NCI-H2107 treated with DMSO at 0.1 percent for 48 hours (cell line): Measurements from ENCODE around the gene SULT2B1.
"Not testable (repeated sequence)": the region's sequence is repeated elsewhere in the genome, so short reads cannot be mapped to it uniquely, and the experiment has no call there.

Source experiments
- DNase-seq: peaks from one replicate; lab custom pipeline; 2025; ENCODE audit not compliant: unreplicated experiment; lab: John Stamatoyannopoulos, UW

Gene SULT2B1

DNA sequence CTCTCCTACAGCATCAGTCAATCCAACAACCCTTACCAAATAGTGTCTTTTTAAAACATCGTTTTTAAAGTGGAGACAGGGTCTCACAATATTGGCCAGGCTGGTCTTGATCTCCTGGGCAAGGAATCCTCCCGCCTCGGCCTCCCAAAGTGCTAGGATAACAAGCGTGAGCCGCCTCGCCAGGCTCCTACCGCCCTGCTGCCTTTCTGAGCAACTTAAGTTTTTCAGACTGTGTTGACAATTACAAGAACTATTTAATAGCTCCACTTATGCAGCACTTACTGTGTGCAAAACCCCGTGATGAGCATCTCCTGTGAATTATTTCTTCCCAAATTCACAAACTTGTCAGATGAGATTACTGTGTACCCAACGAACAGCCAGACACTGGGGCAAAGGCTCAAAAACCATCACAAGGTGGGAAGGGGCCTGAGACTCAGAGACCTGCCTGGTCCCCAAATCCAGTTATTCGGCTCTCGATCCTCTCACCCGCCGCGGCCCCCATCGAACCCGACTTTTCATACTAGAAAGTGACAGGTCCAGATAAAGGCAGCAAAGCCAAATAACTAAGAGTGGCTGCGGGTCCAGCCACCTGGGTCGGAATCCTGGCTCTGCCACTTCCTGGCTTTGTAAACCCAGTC lies 66.4 kb downstream of the SULT2B1 start:
- no peak for DNase-seq

DNA sequence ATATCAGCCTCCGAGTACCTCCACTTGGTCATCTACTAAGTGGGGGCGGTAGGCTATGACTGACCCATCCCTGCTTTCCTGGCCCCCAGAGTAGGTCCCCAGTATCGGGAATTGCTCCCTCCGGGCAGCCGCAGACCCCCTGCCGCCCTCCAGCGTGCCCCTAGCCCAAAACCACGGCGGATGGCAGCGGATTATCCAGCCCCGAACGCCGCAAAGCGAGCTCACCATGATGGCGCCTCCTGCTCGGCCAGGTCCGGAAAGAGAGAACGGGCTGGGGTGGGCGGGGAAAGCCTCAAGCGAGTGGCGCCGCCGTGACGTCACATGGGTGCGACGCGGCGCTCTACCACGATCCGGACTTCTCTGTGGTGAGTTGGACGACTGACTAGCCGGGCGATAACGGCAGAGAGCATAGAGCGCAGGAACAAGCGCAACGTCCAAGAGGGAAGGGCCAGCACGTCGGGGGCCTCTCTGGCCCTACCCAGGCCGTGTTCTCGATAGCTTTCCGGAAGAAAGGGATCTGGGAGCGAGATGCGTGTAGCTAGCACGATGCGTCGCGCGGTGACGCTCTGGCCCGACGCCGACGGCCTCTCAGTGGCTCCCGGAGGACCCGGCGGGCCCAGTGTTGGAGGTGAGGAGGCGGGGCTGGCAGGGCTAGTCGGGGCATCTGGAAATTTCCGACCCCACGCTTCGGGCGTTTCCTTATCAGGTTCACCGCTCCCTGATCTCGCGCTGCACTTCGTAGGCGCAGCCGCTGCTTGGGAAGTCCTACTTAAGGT lies 67.1 kb downstream of the SULT2B1 start, which contains the start of the genes RPL18 and SPHK2:
TSS of gene RPL18 (minus strand) at position 263 of the 776 bp plus-strand sequence. CDS start at position 228, 35 bp downstream.
TSS of gene SPHK2 (plus strand) at position 591 of the 776 bp plus-strand sequence. CDS start 1,009 bp downstream, outside the sequence.
- DNase-seq, result peak; percentile 96

DNA sequence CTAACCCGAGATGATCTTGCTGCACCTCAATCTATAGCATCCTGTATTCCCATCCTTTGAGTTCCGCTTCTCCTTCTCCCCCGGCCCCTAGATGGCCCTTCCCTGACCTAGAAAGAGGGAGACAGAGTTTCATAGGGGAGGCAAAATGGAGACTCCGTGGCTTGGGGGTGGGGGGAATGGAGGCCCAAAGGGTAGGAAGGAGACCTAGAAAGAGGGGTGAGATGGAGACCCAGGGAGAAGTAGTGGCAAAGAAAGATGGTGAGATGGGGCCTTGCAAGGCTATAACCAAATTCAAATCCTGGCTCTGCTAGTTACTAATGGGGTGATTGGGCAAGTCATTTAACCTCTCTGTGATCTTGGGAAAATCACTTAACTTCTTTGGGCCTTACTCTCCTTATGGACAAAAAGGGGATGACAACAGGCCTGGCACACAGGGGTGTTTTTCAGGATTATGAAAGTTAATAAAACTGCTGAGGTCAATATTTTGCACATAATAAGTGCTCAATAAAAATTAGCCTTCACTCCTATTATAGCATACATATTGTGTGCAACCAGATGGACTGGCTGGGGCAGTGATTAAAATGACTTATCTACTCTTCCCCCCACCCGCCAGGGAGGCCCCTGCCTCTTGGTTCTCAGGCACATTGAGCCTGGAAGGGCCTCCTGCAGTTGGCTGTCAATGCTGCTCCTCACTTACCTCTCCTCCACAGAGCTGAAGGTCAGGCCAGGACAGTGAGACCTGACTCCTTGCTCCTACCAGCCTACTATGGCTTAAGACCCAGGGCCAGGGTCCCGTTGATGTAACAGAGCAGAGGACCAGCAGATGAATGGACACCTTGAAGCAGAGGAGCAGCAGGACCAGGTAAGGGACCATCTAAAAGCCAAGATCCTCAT lies 68.0 kb downstream of the SULT2B1 start:
- DNase-seq, result no peak

DNA sequence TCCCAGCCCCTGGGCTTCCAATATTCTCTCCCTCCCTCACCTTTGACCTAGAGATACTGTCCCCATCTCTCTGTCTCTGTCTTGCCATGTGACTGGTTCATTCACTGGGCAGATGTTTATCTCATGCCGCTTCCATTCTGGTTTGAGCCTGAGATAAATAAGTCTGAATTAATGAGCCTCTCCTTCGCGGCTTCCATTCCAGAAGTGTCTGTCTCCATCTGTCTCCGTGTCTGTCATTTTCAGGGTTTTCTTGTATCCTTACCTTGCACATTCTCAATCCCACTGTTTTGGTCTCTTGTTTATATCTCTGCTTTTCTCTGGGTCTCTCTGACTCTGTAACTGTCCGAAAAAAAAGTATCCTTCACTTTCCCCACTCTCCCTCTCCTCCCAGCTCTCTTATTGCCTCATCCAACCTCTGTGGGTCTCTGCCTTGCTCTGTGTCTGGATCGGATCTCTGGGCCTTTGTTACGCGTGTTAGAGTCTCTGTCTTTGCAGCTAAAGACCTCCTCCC lies 71.6 kb downstream of the SULT2B1 start:
- peak; percentile 41 for DNase-seq

DNA sequence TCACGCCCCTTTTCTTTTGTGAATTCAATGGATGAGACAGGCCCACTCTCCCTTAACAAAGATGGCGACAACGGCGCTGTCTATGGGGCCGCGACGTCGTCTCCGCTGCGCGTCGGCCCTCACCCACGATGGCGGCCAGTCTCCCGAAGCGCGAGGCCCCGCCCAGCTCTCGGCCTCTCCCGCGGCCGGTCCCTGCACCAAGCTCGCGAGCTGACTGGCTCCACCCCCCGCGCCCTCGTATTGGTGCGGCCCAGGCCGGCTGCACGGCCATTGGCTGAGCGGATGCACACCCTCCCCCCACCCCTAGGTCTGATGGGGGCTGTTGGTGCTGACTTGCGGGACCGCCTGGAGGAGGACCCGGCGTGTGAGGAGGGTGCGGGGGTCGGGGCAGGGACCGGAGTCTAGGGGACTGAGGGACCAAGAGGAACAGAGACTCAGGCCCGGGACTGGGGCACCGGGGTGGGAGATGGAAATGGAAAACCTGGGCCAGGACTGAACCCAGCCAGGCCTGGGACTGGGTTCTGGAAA lies 72.2 kb downstream of the SULT2B1 start:
- peak; percentile 91 for DNase-seq

DNA sequence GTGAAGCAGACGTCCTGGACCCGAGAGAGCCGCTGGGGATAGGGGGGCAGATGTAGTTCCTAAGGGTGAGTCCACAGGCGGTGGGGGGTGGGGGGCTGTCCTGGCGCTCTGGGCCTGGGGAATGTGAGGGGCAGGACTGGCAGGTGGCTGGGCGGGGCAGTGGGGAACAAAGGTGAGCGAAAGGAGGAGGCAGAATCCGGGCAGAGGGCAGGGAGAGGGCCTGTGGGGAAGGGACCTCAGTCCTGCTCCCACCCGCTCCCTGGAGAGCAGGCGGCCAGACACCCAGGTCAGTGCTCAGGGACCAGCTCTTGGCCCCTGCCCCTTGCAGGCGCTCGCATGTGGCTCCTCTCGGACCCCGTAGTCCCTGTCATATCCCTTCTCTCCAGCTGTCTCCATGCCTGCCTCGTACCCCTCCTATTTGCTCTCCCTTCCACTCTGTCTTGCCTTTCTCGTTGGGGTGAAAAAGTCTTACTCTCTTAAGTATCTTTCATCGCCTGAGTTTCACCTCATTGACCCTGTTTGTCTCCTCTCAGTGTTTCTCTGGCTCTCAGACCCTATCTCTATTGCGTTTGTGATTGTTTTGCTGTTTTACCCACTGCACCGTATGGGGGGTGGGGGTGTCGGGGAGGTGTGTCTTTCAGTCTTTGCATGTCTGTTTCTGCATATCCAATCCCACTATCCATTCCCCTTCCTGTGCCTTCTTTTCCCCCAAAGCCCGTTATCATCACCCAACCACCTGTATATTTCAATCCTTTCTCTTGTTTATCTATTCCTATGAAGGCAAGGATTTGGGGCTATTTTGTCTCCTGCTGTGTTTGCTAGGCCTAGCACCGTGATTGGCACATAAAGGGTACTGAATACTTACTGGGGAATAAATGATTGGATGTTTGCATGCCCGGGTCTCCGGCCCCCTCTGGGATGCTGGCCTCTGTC lies 73.1 kb downstream of the SULT2B1 start:
- peak; percentile 10 for DNase-seq

DNA sequence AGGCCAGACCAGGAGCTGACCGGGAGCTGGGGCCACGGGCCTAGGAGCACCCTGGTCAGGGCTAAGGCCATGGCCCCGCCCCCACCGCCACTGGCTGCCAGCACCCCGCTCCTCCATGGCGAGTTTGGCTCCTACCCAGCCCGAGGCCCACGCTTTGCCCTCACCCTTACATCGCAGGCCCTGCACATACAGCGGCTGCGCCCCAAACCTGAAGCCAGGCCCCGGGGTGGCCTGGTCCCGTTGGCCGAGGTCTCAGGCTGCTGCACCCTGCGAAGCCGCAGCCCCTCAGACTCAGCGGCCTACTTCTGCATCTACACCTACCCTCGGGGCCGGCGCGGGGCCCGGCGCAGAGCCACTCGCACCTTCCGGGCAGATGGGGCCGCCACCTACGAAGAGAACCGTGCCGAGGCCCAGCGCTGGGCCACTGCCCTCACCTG lies 73.9 kb downstream of the SULT2B1 start:
- DNase-seq, result no peak

DNA sequence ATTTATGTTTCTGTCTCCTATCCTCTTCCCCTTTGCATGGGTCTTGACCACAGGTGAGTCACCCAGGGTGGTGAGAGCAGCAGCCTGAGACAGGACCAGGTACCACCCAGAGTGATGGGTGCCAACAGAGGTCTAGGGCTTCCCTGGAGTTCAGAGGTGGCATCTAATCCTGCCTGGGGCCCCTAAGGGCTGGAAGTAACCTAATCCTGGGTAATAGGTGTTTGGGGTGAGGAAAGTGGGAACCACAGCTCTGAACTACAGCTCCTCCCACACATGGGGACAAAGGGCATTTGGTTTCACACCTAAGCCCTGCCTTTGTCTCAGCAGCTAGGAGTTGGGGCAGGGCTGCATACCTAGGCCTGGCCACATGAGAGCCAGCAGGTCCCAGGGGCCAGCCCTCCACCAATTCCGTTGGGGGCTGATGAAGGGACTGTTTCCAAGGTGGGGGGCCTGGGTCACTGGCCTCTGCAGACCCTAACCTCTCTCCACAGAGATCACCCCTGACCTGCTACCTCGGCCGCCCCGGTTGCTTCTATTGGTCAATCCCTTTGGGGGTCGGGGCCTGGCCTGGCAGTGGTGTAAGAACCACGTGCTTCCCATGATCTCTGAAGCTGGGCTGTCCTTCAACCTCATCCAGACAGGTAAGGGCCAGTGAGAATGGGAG lies 75.4 kb downstream of the SULT2B1 start:
- no peak for DNase-seq

DNA sequence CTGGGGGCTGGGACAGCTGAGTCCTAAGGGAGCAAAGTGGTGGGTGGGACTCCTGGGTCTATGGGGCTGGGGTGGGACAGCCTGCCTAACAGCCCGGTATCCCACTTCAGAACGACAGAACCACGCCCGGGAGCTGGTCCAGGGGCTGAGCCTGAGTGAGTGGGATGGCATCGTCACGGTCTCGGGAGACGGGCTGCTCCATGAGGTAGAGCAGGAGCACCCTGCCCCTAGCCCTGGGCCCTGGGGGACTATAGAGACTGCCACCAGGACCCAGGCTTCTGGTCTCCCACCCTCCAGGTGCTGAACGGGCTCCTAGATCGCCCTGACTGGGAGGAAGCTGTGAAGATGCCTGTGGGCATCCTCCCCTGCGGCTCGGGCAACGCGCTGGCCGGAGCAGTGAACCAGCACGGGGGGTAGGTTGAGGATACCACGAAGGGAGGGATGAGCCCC lies 75.9 kb downstream of the SULT2B1 start:
- DNase-seq, result no peak

DNA sequence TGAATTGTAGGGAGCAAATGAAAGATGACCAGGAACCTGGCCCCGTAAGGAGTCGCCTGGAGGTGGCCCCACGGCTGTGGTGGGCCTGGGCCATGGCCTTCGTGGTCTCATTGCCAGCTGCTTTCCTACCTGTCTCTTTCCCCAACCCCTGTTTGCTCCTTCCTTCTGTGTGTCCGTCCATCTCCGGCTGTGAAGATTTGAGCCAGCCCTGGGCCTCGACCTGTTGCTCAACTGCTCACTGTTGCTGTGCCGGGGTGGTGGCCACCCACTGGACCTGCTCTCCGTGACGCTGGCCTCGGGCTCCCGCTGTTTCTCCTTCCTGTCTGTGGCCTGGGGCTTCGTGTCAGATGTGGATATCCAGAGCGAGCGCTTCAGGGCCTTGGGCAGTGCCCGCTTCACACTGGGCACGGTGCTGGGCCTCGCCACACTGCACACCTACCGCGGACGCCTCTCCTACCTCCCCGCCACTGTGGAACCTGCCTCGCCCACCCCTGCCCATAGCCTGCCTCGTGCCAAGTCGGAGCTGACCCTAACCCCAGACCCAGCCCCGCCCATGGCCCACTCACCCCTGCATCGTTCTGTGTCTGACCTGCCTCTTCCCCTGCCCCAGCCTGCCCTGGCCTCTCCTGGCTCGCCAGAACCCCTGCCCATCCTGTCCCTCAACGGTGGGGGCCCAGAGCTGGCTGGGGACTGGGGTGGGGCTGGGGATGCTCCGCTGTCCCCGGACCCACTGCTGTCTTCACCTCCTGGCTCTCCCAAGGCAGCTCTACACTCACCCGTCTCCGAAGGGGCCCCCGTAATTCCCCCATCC lies 76.7 kb downstream of the SULT2B1 start:
- DNase-seq, result no peak

DNA sequence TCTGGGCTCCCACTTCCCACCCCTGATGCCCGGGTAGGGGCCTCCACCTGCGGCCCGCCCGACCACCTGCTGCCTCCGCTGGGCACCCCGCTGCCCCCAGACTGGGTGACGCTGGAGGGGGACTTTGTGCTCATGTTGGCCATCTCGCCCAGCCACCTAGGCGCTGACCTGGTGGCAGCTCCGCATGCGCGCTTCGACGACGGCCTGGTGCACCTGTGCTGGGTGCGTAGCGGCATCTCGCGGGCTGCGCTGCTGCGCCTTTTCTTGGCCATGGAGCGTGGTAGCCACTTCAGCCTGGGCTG lies 77.3 kb downstream of the SULT2B1 start:
- DNase-seq, result no peak

DNA sequence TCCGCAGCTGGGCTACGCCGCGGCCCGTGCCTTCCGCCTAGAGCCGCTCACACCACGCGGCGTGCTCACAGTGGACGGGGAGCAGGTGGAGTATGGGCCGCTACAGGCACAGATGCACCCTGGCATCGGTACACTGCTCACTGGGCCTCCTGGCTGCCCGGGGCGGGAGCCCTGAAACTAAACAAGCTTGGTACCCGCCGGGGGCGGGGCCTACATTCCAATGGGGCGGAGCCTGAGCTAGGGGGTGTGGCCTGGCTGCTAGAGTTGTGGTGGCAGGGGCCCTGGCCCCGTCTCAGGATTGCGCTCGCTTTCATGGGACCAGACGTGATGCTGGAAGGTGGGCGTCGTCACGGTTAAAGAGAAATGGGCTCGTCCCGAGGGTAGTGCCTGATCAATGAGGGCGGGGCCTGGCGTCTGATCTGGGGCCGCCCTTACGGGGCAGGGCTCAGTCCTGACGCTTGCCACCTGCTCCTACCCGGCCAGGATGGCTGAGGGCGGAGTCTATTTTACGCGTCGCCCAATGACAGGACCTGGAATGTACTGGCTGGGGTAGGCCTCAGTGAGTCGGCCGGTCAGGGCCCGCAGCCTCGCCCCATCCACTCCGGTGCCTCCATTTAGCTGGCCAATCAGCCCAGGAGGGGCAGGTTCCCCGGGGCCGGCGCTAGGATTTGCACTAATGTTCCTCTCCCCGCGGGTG lies 77.8 kb downstream of the SULT2B1 start:
- DNase-seq, result no peak

DNA sequence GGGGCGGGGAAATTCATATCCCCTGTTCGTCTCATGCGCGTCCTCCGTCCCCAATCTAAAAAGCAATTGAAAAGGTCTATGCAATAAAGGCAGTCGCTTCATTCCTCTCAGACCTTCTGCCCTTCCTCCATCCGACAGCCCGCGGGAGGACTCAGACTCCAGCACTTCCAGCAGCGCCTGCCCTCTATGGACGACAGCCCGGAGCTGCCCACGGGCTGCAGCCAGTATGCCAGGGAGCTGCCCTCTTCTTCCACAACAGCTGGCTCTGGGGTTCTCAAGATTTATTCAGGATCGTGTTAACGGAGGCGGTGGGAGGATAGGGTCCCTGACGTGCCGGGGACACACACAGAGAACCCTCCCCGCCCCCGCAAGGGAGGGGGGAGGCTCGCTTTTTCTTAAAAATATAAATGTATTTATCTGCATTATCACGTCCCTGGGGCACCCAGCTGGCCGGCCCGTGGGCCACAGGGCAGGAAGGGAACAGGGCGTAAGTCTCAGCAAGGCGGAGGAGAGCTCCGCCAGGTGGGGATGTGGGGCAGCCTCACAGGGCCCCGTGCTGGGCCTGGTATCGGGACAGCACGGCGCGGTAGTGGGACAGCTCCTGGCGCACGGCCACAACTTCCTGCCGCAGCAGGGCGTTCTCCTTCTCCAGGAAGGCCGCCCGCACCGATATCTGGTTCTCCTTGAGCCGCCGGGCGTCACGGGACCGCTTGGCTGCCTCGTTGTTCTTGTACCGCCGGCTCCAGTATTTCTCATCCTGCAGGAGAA lies 78.5 kb downstream of the SULT2B1 start:
- DNase-seq, result no peak

DNA sequence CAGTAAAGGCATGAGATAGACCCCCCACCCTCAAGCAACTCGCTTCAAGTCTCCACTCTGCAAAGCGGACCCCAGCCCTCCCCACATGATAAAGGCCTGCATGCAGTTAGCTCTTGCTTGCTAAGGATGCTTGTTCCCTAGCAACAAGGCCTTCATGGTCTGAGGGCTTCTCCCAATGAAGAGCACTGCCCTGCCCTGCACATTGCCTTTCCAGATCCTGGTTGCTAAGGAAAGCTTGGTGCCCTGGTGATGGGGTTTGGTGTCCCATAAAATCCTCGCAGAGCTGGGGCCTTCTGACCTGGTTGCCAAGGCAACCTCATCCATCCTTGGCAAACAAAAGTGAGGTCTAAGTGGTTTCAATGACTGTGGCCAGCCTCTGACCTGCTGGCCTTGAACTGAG lies 79.3 kb downstream of the SULT2B1 start:
- DNase-seq, result no peak

DNA sequence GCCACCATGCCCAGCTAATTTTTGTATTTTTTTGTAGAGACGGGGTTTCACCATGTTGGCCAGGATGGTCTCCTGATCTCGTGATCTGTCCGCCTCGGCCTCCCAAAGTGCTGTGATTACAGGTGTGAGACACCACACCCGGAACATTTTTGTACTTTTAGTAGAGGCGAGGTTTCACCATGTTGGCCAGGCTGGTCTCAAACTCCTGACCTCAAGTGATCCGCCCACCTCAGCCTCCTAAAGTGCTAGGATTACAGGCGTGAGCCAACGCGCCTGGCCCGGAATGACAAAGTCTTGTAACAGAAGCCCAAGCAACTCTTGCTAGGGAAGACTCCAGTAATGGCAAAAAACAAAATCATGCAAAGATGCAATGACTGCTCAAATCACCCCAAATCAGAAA lies 80.3 kb downstream of the SULT2B1 start:
- DNase-seq, result not testable (repeated sequence)

DNA sequence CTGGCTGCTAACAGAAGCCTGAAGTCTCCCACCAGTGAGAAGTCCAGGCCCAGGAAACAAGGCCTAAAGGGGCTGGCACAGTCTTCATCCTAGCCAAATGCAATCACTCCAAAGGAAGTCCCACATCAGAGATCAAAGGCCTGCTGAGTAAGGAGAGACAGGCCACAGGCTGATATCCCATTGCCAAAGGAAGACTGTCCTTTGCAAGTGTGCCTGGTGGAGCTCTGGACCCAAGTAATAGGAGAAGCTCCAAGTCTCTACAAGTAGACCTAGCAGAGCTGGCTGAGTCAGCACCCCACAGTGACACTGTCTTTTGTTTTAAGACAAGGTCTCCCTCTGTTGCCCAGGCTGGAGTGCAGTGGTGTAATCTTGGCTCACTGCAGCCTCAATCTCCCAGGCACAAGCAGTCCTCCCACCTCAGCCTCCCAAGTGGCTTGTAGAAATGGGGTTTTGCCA lies 80.7 kb downstream of the SULT2B1 start:
- DNase-seq, result no peak
